ENCODE results near the gene SIRT7.

The SIRT7 gene

GRCh38 chr17:81900181-81900820, 17.7 kb downstream of the SIRT7 start:
- DNase-seq (ENCODE audit: insufficient read length, low spot score) (no peak), FAIRE-seq (no peak)
- no peak for TF ChIP-seq CTCF (IDR thresholded peaks at IDR 0.05; ENCODE audit: insufficient read depth, missing control alignments)

- TF ChIP-seq CTCF (IDR thresholded peaks at IDR 0.05; ENCODE audit: insufficient read depth, missing control alignments) = no peak
- FAIRE-seq (no peak), DNase-seq (ENCODE audit: insufficient read length, low spot score) (no peak)
Observed at GRCh38 chr17:81899514-81900166, 18.3 kb downstream of the SIRT7 start.

GRCh38 chr17:81898885-81899284, 19.1 kb downstream of the SIRT7 start:
- no peak for FAIRE-seq
- no peak for TF ChIP-seq CTCF (IDR thresholded peaks at IDR 0.05; ENCODE audit: insufficient read depth, missing control alignments)
- no peak for DNase-seq (ENCODE audit: insufficient read length, low spot score)

- DNase-seq (ENCODE audit: insufficient read length, low spot score) = no peak
- FAIRE-seq = no peak
- TF ChIP-seq CTCF (IDR thresholded peaks at IDR 0.05; ENCODE audit: insufficient read depth, missing control alignments) = no peak
Observed at GRCh38 chr17:81898029-81898866, 19.7 kb downstream of the SIRT7 start.

- DNase-seq (ENCODE audit: insufficient read length, low spot score) (no peak), FAIRE-seq (no peak)
- no peak for TF ChIP-seq CTCF (IDR thresholded peaks at IDR 0.05; ENCODE audit: insufficient read depth, missing control alignments)
Observed at GRCh38 chr17:81895400-81895799, 22.6 kb downstream of the SIRT7 start.

- no peak for FAIRE-seq
- DNase-seq (ENCODE audit: insufficient read length, low spot score) = no peak
- TF ChIP-seq CTCF (IDR thresholded peaks at IDR 0.05; ENCODE audit: insufficient read depth, missing control alignments) = no peak
Observed at GRCh38 chr17:81891303-81891552, 26.7 kb downstream of the SIRT7 start.

Measured in D721Med (cell line).